ENCODE results near the gene PPP2R2B.
"Not testable (repeated sequence)": the region's sequence is repeated elsewhere in the genome, so short reads cannot be mapped to it uniquely, and the experiment has no call there.

Gene PPP2R2B

DNA sequence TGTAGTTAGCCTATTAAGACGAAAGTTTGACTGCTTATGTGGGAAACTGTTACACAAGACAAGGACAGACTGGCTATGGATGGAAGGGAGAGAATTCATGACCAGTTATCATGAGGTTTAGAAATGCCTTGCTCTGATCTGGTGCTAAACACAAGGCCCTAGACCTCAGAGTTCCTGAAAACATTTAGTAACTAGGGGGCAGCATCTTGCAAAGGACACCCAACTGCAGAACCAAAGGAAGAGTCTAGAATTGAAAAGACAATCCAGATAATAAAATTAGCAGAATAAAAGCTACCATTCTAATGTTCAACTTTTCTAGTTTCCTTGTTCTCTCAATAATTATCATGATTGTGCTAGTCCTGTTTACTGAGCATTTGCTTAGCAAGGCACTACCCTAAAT is 232.1 kb downstream of the PPP2R2B start:
- DNase-seq: no peak

DNA sequence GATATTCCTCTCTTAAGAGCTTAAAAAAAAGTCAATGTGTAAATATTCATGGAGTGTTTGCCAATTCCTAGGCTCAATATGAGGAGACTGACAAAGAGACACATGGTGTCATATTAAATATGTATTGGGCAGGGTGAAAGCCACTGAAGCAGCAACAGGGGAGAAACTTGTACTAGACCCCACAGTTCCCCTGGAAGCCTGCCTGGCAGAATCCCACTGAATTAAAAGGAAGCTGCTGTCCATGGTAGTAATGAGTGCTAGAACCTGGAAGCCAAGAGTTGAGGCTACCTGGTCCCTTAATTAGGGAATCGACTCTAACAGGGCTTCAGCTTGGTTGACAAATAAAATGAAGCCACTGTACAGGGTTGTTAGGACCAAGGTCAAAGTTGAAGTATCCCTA is 233.2 kb downstream of the PPP2R2B start:
- no peak for DNase-seq

DNA sequence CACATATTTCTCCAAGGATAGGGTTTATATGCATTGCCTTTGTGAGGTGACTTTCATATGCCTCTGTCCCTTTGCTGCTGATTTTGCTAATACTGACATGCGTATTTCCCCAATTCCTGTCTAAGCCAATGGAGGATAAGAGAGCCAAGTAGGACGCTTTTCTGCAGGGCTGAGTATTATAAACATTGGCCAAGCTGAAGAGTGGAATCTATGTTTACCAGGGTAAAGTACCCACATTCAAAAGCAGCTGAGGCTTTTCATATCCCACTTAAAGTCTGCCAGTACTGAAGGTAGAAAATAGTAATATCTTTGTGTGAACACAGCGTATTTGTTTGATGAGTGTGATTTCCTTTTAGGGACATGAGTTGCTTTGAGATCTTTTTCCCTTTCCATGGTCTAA is 233.7 kb downstream of the PPP2R2B start:
- DNase-seq: no peak

DNA sequence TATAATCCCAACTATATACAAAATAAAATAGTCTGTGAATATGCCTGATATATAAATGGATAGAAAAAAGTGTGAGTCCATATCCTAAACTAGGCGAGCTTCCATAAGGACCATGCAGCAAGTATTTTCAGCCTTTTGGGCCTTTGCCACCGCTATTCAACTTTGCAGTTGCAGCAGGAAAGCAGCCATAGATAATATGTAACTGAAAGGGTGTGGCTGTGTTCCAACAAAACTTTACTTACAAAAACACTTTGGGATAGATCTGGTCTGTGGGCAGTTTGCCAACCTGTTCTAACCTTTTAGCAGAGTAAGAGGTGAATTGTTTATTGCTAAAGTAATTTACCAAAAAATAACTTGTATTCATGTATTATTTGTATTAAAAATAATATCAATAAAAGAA is 234.8 kb downstream of the PPP2R2B start:
- no peak for DNase-seq

DNA sequence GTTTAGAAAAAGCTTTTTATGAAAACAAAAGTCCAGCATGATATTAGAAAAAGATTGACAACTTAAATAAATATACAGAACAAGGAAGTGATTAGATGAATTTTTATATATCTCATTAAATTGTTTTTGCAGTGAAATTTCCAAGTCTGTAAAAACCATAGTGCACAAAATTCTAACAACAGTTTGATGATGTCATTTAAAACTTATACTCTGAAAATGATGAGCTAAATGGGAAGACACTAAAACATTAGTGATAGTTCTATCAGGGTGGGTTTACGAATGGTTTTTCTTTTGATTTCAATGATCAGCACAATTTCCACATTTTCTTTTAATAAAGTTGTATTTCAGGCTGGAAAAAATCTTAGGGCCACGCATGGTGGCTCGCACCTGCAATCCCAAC is 236.1 kb downstream of the PPP2R2B start:
- DNase-seq: no peak

DNA sequence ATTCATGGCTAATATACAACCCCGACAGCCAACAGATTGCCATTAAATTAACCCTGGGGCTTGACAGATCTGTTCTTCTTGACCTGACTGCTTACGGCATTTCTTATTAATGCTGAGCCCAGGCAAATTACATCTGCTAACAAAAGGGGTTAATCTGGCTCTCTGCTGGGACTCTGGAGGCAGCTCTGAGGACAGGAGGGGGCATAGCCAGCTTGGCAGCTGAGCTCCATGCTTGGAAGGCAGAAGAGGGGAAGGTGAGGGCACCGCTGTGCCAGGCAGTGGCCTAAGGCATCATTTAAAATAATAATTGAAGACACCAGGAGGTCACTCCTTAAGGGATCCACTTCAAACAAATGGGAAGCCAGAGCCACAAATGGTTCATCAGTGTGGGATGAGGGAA is 236.6 kb downstream of the PPP2R2B start:
- no peak for DNase-seq

DNA sequence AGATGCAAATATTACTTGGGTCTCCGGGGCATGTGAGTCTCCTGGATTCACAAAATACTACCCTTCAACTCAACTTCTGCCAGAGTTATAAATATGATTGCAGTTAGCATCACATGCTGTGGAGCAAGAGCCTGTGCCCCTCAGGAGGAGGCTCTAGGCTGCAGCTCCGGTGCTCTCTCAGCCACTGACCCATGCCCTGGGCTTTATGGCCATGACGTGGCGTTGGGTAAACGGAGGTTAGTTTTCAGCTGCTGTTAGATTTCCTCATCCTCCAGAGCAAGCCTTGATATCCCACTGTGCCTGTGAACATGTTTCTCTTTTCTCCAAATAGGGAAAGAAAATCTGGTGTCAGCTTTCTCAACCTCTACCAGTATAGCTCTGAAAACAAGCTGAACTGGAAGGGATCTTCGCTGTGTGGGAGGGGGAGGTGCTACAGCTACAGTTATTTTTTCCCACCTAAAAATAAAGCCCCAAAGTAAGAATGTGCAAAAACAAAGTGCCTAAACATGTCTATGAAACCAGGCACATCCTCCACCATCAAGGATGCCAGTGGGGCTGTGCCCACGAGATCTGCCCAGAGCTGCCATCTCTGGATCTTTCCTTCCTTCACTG is 238.2 kb downstream of the PPP2R2B start:
- DNase-seq: no peak

DNA sequence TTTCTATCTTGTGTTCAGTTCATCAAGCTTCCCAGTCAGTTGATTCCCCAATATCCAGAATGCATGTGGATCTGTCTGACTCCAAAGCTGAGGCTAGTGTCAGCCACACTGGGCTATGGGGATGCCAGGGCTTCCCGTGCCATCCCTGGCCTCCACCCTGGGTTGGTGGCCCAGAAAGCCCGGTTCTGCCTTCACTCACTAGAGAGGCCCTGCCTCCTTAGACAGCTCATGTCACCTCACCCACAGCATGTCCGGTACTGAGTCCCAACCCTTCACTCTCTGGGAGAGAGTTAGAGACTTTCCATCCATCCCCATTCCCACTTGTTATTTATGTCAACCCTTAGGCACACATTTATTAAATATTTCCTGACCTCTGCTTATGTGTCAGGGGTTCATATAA is 243.1 kb downstream of the PPP2R2B start:
- DNase-seq: no peak

DNA sequence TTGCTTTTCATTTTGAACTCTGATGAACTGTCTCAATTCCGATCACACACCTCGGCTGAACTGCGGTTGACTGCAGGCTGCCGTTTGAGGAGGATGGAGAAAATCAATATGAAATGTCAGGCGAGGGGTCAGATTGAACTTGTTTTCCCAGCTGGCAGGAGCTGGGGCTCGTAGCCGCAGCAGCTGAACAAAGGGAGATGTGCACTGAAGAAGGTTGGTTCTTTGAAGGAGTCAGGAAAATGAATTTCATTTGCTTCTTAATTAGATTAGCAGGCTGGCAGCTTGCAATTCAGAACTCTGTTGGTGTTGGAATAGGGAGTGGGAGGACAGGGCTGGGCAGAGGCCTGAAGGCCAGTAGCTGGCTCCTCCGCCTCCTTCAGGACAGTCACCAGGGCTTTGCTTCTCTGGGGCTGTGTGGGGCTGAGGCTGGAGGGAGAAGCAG is 245.2 kb downstream of the PPP2R2B start:
- no peak for DNase-seq

DNA sequence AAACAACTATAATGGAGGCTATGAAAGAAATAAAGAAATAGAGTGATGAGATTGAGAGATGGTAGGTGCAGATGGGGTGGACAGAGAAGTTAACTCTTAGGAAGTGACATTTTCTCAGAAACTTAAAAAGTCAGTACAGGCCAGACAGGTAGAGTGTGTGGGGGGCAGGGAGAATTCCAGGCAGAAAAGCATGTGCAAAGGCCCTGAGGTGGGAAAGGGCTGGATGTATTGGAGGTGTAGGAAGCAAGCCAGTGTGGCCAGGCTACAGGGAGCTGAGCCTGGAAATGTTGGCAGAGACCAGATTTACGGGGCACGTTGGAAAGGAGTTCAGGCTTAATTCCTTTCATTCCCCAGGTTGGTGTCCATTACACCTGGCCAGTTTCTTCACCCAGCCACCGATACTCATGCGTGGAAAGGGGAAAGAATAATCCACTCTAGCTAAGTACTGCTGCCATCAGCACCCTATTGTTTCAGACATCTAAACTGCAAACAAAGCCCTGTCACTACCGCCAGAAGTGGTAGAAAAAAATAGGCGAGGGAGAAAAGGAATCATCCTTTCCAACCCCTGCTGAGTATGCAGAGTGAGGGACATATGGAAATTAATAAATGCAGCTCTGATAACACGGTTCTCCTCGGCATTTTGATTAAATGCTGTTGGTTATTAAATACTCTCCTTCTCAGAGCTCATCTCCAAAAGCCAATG is 245.8 kb downstream of the PPP2R2B start:
- no peak for DNase-seq

DNA sequence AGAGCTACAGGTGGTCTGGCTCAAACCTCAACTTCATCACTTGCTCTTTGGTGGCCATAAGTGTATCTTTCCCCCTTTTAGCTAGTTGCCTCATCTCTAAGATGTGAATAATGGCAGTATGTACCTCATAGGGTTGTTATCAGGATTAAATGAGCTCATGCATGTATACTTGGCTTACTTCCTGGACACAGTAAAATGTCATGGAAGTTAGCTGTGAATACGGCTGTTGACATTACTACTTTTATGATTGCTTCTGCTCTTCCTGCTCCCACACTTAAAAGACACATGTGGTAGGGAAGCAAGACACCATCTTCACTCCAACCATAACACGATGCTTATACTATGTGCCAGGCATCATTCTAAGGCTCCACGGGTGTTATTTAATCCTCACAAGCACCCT is 248.1 kb downstream of the PPP2R2B start:
- no peak for DNase-seq

DNA sequence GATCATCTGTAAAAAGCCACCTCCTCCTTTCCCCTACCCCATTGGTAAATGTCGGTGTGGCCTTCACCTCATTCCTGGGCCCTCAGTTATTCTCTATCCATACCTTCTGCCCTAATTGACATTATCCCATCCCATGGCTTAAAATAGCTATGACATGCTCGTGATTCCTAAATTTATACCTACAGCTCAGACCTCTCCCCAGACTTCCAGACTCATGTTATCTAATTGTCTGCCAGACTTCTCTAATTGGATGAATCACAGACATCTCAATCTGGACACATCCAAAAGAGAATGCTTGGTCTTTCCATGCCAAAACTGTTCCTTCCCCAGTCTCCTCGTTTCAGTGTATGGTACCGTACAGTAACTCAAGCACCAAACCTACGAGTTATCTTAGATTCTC is 249.6 kb downstream of the PPP2R2B start:
- no peak for DNase-seq

DNA sequence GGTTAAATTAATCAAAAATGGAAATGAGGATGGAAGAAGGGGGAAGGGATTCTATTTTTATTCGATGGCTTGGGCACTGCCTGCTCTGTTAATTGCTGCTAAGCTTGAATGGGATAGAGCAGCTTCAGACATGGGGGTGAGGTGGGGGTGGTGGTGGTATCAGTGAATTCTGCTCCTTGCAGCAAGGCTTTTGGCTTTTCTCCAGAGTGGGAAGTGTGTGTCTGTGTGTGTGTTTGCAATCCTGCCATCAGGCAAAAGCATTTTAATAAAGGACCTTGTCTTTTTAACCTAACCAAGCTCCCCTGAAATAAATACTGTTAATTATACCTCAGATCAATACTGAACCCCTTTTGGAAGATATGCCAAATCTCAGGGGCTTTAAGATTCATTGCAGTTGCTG is 251.6 kb downstream of the PPP2R2B start:
- DNase-seq: no peak

DNA sequence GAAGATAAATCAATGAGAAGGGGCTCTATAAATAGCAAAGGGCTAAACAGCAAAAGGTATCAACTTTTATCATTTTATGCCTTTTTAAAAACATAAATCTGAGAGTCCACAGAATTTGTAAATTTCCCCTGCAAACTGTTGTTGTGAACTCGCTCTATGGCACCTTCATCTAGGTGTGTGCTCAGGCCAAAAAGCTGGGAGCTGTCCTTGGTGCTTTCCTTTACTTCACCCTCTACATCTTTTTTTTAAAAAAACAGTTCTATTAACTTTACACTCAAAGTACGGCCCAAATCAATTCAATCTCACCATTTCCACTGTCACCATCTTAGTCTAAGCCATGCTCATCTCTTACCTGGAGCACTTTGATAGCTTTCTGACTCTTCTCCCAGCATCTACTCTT is 254.4 kb downstream of the PPP2R2B start:
- DNase-seq: no peak

DNA sequence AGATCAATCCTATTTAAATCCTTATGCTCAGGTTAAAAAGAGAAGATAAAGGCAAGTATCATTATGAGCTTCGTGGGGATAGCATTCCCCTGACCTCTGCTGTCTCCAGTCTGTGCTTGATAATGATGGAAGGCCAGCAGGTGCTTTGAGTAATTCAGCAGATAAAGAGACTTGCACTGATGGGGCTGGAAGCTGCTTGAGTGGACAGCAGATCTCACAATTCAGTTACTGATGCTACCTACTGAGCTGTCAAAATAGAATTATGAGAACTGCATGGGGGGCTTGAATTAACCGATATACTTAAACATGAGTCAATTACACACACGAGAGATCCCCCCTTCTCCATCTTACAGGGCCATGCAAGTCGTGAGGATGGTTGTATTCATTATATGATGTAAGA is 254.9 kb downstream of the PPP2R2B start:
- no peak for DNase-seq

DNA sequence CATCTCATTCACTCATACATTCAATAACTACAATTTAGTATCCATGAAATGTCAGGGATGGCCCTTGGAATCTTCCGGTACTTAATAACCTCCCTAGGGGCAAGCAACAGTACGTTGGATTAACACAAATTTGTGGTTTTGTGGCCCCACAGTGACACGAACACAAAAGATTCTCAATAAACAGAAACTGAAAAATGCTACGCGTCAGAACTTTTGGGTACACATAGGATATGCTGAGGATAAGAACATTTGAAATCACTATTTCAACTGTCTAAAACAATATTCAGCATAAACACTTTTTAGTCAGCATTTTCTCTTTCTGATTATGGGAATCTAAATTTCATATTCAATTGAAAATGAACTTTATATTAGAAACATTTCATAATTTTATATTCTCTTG is 255.5 kb downstream of the PPP2R2B start:
- no peak for DNase-seq

DNA sequence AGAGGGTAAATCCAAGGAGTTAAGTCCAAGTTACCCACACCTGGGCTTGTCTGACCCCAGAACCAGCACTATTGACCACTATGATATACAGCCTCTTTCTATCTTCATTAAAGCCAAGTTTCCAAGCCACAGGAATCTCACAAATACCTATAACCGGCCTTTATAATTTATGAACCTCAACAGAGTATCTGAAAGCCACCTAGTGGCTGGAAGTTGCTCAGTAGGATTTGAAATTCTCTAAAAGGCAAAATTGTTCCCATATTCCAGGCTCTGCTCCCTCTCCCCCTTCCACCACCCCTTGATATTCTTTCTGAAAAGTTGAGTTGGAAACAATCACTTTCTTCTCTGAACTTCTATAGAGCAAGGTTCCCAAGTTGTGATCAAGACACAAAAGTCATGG is 256.2 kb downstream of the PPP2R2B start:
- DNase-seq: peak in 1 of 4 experiments; percentile 1

DNA sequence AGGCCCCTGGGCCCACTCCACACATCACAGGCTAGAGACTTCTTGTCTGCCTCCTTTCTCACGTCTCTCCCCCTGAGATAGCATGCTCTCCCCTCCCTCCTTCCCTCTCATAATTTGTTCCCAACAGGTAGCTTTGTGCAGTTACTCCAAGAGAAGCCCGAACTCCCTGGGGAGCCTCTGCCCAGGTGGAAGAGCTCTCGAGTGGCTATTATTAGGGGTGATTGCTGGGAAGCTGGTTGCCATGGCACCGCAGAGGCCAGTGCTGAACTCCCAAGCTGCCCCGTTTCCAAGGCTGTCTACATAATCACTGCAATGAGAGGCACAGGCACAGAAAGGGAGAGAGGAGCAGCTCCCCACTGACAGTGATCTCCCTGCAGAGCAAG is 257.9 kb downstream of the PPP2R2B start:
- DNase-seq: no peak

DNA sequence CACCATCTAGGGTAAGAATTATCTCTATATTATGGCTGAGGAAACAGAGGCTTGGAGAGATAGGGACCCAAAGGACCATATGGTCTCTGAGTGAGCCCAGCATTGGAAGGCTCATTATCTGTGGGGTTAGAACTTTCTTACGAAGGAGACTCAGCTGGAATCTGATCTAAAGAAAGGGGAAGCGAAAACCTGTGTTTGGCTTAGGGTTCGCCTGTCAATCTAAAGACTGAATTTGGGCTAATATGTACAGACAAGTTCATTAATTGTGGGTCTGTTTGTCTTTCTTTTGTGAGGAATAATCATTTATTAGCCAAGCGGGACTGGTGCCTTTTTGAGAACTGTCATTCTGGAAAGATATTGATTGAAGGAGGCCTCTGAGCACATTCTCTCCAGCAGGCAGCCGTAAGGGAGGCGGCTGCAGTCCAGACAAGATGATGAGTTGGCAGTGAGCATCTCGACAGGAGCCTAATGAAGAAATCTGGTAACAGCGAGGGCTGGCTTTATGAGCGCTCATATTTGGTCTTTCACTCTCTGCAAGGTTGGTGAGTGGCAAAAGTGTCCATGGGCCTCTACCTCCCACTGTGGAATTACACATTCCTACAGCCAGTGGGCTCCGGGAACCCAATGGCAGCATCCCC is 258.4 kb downstream of the PPP2R2B start:
- no peak for DNase-seq

DNA sequence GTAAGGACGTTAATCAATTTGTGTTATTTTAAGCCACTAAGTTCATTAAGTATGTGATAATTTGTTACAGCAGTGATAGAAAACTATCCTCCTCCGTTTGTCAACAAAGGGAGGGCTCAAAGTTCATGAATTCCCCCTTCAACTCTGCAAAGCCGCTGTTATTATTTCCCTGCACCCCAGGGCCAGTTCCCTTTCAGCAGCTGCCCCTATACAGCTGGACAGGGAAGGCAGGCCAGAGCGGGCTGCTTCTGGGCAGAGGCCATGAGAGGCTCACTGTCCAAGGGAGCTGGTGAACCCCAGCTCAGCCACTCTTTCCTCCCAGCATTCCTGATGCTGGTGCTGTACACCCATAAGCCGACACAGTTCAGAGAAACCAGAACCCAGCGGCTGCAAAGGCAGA is 260.1 kb downstream of the PPP2R2B start:
- DNase-seq: no peak

DNA sequence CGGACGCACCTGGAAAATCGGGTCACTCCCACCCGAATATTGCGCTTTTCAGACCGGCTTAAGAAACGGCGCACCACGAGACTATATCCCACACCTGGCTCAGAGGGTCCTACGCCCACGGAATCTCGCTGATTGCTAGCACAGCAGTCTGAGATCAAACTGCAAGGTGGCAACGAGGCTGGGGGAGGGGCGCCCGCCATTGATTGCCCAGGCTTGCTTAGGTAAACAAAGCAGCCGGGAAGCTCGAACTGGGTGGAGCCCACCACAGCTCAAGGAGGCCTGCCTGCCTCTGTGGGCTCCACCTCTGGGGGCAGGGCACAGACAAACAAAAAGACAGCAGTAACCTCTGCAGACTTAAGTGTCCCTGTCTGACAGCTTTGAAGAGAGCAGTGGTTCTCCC is 268.8 kb downstream of the PPP2R2B start:
- not testable (repeated sequence) for DNase-seq

DNA sequence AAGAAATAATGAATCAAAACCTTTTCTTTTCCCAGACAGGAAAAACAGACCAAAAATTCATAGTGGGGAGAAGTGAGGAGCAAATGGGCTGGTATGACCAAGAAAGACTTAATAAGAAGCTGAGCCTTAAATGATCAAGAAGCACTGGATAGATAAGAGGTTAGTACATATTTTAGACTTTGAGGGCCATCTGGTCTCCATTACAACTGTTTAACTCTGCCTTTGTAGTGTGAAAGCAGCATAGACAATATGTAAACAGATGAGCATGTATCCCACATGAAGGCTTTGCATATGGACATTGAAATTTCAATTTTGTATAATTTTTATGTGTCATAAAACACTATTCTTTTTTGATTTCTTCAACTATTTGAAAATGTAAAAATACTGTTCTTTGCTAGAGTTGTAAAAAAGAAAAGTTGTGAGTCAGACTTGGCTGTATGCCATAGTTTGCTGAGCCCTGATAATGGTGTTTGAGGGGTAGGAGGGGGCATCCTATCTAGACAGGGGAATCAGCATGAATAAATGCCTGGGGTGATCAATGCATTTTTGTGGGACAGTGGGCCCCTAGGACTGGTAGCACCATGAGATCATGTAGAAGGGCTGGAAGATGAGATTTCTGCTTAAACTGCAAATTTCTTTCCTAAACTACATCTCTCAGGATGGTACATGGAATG is 270.8 kb downstream of the PPP2R2B start:
- no peak for DNase-seq

DNA sequence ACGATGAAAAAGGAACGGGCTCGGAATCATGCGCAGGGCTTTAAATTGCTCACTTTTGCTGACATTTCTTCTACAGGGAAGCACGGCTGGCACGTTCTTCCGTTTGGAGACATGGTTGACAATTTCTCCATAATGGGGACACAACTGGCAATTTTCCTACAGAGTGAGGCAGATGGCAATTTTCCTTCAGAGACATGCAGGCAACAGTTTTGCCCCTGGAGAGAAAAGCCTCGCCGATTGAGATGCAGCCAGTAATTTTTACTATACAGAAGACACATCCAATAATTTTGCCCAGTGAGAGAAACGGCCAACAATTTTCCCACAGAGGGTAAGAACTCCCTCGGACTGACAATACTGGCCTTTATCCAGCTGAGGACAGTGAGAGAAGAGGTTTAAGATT is 271.7 kb downstream of the PPP2R2B start:
- no peak for DNase-seq

DNA sequence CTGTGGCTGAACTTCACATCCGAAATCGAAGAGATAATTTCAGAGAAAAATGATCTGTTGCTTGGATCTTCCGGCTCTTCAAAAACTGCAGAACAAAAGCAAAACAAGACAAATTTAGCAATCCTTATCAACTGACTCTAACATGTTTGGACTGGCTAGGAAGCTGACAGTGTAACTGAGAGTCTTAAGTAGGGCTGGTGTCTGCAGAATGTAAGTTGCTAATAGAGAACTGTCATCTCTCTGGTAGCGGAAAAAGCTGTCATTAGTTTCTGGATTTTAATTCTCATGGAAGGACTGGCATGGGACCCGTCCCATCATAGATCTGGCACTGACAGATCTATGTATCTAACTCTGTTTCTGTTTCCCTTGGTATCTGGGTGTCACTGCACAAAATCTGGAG is 278.2 kb downstream of the PPP2R2B start:
- no peak for DNase-seq
